PC-3 (cell line): ENCODE data around the gene ABCC11.

ENCODE experiments used
- CTCF ChIP-seq: fragments of 300-600 bp; sonication (generic); conservative IDR thresholded peaks from 2 replicates; pipeline ENCODE4 v1.5.1; 2017; ENCODE audit warnings: antibody characterized with exemption, low read depth, mild to moderate bottlenecking, low read length
- EZH2 ChIP-seq: fragments of 300-600 bp; sonication (generic); IDR thresholded peaks from one replicate; pipeline ENCODE4 v1.6.1; 2017; ENCODE audit warnings: antibody characterized with exemption, mild to moderate bottlenecking, low read length; ENCODE audit not compliant: unreplicated experiment
- EZH2phosphoT487 ChIP-seq: fragments of 300-600 bp; sonication (generic); IDR thresholded peaks from 2 replicates; pipeline ENCODE4 v1.6.1; 2018; ENCODE audit warnings: mild to moderate bottlenecking, antibody characterized with exemption, low read length, borderline replicate concordance

GRCh38 chr16:48261569-48261968, 14.2 kb upstream of the ABCC11 start:
- TF ChIP-seq CTCF (no peak), EZH2 (no peak), EZH2phosphoT487 (no peak)
